NCI-H345 (cell line): Measurements from ENCODE around the gene ADGRD1.

Source experiments
- DNase-seq: peaks from one replicate; lab custom pipeline; 2025; lab: John Stamatoyannopoulos, UW

The ADGRD1 gene

DNA sequence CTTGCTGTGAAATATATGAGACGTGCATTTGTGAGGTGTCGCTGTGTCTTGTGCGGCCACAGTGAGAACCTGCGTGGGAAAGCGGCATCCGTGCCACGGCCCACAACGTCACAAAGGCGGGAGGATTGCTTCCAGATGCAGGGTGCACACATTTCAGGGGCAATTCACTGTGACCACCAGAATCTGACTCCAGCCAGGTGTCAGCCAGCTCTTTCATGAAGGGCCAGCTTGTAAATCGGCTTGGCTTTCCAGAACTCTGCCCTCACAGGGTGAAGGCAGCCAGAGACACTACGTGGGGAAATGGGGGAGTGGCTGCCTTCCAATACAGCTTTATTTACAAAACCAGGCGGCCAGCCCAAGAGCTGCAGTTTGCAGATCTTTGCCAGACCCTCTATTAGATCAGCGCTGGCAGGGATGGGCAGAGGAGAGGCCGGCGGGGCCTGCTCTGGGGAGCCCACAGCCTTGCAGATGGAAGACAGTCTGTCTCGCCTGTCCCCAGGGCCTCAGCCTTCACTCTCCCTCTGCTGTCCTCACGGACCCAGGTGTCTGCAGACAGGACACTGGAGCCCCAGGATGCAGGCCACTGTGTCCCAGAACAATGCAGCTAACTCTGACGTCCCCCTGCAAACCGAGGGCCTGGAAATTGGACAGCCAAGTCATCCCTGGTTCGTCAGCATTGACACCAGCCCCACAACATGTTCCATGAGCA lies 53.5 kb downstream of the ADGRD1 start:
- DNase-seq, result no peak

DNA sequence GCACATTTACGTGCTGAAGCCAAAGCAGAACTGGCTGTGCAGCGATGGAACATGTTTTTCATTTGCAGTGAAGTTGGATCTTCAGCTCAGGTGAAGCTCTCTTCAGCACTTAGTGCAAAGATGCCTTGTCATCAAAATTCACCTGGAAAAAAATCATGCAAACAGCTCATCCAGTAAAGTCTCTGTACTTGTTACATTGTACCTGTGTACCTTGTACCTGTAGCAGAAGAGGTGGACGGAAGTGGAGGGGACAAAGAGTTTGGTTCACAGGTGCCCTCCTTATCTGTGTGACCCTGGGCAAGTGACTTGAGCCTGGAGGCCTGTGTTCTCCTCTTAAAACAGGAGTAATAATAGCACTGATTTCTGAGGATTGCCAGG lies 54.0 kb downstream of the ADGRD1 start:
- no peak for DNase-seq

DNA sequence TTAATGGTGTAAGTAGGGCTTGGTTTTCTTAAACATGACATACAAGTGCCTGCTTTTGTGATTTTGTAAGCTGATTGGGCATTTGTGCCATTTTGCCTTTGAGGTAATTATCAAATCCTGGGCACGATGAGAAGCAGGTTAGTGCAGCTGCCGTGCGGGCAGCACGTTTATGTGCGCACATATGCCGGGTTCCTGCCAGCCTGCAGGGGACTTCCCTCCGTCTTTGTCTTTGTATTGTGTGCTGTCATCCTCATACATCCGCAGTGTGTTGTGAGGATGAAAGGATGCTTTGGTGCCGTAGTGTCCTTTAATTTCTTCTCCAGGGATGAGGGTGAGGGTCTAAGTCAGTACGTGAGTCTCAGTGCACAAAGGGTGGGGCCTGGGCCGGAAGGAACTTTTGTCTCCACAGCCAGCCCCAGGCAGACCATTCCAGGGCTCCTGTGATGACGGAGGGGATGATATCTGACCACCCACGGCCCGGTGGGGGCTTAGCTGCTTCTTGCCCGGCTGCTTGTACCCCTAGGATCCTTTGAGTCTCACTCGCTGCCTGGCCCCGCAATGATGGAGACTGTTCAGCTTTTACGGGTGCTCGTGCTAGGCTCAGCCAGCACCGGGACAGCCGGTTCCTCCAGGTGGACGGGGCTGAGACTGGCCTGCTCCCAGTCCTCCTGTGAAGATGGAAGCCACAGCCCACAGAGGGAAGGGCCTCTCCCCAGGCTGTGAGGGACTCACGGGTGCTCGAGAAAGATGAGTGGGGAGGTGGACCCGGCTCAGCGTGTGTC lies 54.6 kb downstream of the ADGRD1 start:
- no peak for DNase-seq

GRCh38 chr12:131008913-131009270 lies 55.2 kb downstream of the ADGRD1 start:
- no peak for DNase-seq

- DNase-seq, result no peak
Observed at GRCh38 chr12:131009595-131010395, 56.1 kb downstream of the ADGRD1 start.

DNA sequence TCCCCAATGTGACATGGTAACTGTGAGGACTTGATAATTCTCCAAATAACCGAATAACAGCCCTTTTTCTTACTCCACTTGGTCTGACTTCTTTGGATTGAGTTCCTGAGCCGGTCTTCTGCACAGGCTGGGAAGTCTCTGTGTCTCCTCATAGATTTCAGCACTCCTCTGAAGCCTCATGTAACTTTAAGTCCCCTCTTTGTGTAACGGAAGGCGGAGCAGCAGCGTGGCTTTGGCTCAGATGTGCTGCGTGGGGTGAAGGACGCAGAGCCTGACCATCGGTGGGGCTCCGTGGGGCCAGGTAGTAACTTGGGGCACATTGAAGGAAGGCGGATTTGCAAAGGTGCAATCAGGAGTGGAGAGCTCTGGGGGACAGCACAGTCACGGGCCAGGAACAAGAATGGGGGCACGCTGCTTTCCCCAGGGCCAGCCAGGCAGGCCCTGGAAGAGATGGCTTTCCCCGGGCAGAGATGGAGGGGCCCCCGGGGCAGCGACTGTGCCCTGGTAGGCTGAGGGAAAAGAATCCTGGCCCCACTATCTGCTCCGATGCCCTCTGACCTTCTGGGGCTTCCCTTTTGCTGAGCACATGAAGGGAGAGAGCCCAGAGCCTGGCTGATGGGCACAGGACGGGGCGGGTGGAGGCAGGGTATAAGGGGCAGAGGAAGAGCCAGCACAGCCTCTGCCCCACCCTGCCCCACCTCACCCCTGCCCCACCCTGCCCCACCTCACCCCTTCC lies 56.9 kb downstream of the ADGRD1 start:
- no peak for DNase-seq

GRCh38 chr12:131011165-131012079 lies 57.7 kb downstream of the ADGRD1 start:
- no peak for DNase-seq

- DNase-seq, result no peak
Observed at GRCh38 chr12:131012279-131013069, 58.8 kb downstream of the ADGRD1 start.

DNA sequence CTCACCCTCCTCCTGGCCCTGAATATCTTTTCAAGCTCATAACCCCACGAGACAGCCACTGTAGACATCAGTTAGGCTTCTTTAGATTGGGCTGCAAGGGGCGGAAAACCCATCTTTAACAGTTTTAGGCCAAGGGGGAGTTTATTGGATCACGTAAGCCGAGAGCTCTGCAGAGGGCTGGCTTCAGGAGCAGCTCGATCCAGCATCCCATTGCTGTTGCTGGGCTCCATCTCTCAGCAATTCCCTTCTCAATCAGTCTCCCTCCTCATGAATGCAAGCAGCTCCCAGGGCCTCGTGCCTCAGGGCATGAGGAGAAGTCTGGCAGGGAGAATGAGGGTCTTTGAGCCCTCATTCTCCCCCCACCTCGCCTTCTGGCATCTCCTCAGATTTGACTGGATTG lies 59.4 kb downstream of the ADGRD1 start:
- DNase-seq, result no peak

GRCh38 chr12:131014343-131014742 lies 60.6 kb downstream of the ADGRD1 start:
- no peak for DNase-seq

DNA sequence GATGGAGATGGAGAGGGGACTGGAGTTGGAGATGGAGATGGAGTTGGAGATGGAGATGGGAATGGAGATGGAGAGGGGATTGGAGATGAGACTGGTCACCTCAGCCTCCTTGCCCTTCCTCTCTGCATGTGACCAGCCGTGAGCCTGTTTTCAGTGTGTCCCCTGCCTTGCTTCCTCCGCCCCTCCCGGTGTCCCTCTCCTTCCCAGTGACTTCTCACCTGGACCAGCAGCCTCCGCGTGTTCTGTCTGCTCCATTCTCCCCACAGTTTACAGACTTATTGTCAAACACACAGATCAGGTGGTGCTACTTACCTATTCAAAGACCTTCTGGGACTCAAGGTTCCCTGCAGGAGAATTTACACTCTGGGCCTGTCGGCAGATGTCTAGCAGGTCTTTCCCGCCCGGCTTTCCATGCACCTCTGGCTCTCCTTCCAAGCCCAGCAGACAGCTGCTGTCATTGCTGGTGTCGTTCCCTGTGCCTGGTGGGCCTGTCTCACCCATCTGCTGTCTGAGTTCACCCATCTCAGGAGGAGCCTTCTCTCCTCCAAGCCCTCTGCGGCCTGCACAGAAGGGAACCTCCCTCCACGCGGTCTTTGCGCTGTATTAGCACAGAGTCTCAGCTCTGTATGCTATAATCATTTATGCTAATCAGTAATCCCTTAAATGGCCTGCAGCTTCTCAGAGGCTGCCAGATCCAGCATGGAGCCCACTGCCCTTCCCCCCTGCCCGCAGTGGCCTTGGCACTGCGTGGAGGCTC lies 62.1 kb downstream of the ADGRD1 start:
- DNase-seq, result no peak

DNA sequence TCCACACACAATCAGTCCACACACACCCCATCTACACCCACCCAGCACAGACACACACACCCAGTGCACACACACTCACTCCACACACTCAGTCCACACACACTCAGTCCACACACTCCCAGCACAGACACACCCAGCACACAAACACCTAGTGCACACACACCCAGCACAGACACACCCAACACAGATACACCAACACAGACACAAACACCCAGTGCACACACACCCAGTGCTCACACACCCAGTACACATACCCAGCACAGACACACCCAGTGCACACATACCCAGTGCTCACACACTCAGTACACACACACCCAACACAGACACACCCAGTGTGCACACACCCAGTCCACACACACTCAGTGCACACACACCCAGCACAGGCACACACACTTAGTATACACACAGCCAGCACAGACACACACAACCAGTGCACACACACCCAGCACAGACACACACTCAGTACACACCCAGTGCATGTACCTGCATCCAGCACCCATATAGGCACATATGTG lies 63.8 kb downstream of the ADGRD1 start:
- DNase-seq, result no peak

DNA sequence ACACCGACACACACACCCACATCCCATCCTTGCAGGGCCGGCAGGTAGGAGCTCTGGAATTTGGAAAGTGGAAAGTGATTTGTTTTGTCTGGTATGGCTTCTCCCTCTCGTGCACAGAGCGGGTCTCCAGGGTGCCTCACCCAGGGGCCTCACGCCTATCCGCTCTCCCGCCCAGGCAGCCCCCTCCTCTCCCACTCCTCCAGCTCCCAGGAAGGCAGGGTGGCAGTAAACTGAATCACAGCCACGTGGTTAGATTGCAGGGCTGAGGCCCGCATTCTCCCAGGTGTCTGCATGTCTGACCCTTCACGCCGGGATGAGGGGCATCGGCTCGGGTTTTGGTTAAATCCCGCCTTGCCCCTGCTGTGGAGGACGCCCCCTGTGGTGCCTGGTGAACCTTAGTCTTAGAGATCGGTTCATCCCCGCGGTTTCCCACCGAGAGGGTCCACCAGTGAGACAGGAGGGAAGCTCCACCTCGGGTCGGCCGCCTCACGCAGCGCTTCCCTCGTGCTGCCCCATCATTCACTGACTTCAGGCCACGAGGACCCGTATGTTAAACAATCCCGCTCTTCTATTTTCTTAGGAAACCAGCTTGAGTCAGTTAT lies 64.4 kb downstream of the ADGRD1 start:
- no peak for DNase-seq

DNA sequence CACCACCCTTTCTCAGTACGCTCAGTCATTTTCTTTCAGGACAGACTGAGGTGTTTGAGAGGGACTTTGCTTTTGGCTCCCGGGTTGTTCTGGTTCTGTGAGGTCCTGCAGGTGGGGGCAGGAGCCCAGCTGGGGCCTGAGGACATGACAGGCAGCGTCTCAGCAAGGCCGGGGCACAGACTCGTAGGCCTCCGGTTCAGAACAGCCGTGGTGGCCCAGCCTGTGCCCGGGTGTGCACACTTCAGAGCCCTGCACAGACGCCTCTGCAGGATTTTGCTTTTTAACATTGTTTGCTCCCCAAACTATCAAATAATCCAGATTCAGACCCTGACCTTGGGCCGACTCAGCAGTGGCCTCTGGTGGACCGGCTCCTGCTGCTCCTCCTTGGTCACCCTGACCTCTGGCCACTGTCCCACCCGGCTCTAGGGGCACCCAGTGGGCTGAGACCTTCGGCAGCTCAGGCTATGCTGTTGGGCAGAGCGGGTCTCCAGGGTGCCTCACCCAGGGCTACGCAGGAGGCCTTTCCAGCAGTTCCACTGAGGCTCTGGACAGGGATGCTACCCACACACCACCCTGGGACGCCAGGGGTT lies 65.2 kb downstream of the ADGRD1 start:
- DNase-seq, result no peak

- no peak for DNase-seq
Observed at GRCh38 chr12:131020326-131021153, 66.8 kb downstream of the ADGRD1 start.

GRCh38 chr12:131021154-131021541 lies 67.4 kb downstream of the ADGRD1 start:
- no peak for DNase-seq

DNA sequence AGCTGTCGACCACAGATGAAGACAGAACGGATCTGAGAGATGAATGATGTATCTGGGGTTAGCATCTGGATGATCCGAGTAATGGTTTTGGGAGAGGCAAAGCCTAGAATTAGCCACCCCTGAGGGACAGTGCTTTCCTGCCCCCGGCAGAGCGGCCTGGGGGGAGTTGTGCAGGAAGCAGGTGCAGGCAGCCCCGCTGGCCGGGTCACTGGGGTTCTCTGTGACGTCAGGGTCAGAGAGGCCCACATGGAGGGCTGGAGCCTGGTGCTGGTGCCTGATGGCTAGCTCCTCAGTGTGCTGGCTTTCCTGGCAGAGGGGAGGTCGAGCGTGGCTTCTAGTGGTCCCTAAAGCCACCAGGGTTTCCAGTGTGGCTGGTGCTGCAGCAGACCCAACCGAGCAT lies 70.3 kb downstream of the ADGRD1 start:
- no peak for DNase-seq

DNA sequence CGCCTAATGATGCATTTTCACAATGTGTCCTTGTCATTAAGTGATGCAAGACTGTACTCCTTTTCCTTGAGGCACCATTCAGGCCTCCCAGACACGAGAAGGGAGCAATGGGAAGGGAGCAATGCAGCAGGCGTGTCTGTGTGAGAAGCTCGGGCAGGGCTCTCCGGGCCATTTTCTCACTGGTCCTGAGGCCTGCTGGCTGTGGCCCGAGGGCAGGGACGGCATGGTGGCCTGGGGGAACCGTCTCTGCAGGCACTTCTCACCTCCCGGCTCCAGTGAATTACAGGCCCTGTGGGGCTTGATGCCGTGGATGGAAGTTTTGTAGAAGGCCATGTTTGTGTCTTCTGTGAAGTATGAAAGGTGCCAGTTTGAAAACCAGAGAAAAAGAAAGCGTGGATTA lies 71.0 kb downstream of the ADGRD1 start:
- DNase-seq, result no peak
